SK-N-SH (cell line): ENCODE measurements around the gene ZNF282. TPM values are rescaled to one million over a fixed set of nuclear protein-coding genes. Genes with fewer than 3 reads are reported as not detected.

Experiments
- CTCF ChIA-PET: fragments of 300-600, 350-600 bp; formaldehyde crosslinking; extraction: SDS; loops from one replicate; lab custom pipeline; 2021; lab: Yijun Ruan, JAX
- POLR2A ChIA-PET: fragments of 350-600 bp; sonication (Branson Sonifier 250); formaldehyde crosslinking; extraction: SDS; loops from one replicate; lab custom pipeline; 2020; ENCODE audit warnings: antibody characterized with exemption, inconsistent platforms; lab: Yijun Ruan, JAX
- DNase-seq: peaks from one replicate; pipeline ENCODE4 v3.0.0; 2012
- H2AFZ ChIP-seq: fragments of 200-600 bp; sonication (generic); 2 replicates; pipeline ENCODE4 v1.8.1; 2016; ENCODE audit warnings: antibody characterized with exemption, mild to moderate bottlenecking, low read depth
- H3F3A ChIP-seq: fragments of 200-600 bp; sonication (generic); replicated peaks from 2 replicates; pipeline ENCODE3; 2016; ENCODE audit warnings: antibody characterized with exemption, mild to moderate bottlenecking; ENCODE audit not compliant: insufficient read depth
- H3K27ac ChIP-seq, 2 experiments: fragments of 200-500 bp in 1 of 2; fragments of 200-600 bp in 1 of 2; sonication (Bioruptor generic) in 1 of 2; sonication (generic), shearing (Covaris generic) in 1 of 2; 2 replicates each; pipeline versions ENCODE4 v1.5.1 to v1.6.1; 2014 to 2016; ENCODE audit warnings: low read depth in 2 of 2, inconsistent platforms in 1 of 2, low read length in 1 of 2, mild to moderate bottlenecking in 1 of 2, mixed read lengths in 1 of 2
- H3K27me3 ChIP-seq: fragments of 200-600 bp; sonication (generic), shearing (Covaris generic); 2 replicates; pipeline ENCODE4 v1.6.1; 2016; ENCODE audit warnings: mixed run types; ENCODE audit not compliant: insufficient read depth
- H3K36me3 ChIP-seq, 2 experiments: fragments of 200-500 bp in 1 of 2; fragments of 200-600 bp in 1 of 2; sonication (Bioruptor generic) in 1 of 2; sonication (generic) in 1 of 2; replicated peaks in 1 of 2; 2 replicates each; pipeline versions ENCODE3 to v1.5.1; 2014 to 2016; ENCODE audit warnings: low read length in 1 of 2, mild to moderate bottlenecking in 1 of 2; ENCODE audit not compliant: insufficient read depth in 2 of 2, control insufficient read depth in 1 of 2
- H3K4me1 ChIP-seq, 2 experiments: fragments of 200-500 bp in 1 of 2; fragments of 200-600 bp in 1 of 2; sonication (Bioruptor generic) in 1 of 2; sonication (generic), shearing (Covaris generic) in 1 of 2; 2 replicates each; pipeline versions ENCODE4 v1.5.1 to v1.6.1; 2014 to 2016; ENCODE audit warnings: low read depth in 1 of 2, low read length in 1 of 2, mixed run types in 1 of 2; ENCODE audit not compliant: insufficient read depth in 2 of 2, control insufficient read depth in 1 of 2
- H3K4me2 ChIP-seq: fragments of 200-600 bp; sonication (generic), shearing (Covaris generic); 2 replicates; pipeline ENCODE4 v1.6.1; 2017; ENCODE audit warnings: mixed run types
- H3K4me3 ChIP-seq, 2 experiments: fragments of 200-500 bp in 1 of 2; fragments of 200-600 bp in 1 of 2; sonication (Bioruptor generic) in 1 of 2; sonication (generic), shearing (Covaris generic) in 1 of 2; 2 replicates each; pipeline versions ENCODE4 v1.5.1 to v1.8.1; 2014 to 2016; ENCODE audit warnings: low read depth in 2 of 2, inconsistent platforms in 1 of 2, low read length in 1 of 2, mild to moderate bottlenecking in 1 of 2, mixed read lengths in 1 of 2, moderate library complexity in 1 of 2
- H3K79me2 ChIP-seq: fragments of 200-600 bp; sonication (generic); 2 replicates; pipeline ENCODE4 v1.8.1; 2017; ENCODE audit warnings: mild to moderate bottlenecking; ENCODE audit not compliant: insufficient read depth
- H3K9ac ChIP-seq: fragments of 200-600 bp; sonication (generic); 2 replicates; pipeline ENCODE4 v1.6.1; 2017; ENCODE audit warnings: mixed run types
- H3K9me2 ChIP-seq: fragments of 200-600 bp; sonication (generic); 2 replicates; pipeline ENCODE4 v1.6.1; 2017; ENCODE audit warnings: mixed run types
- H3K9me3 ChIP-seq: fragments of 200-600 bp; sonication (generic); 2 replicates; pipeline ENCODE4 v1.6.1; 2017; ENCODE audit warnings: mixed run types, mild to moderate bottlenecking, moderate library complexity
- H4K20me1 ChIP-seq: fragments of 200-600 bp; sonication (generic); 2 replicates; pipeline ENCODE4 v1.6.1; 2017; ENCODE audit warnings: mild to moderate bottlenecking, mixed run types; ENCODE audit not compliant: insufficient read depth
- CTCF ChIP-seq: fragments of 200-600 bp; sonication (generic); IDR thresholded peaks from 2 replicates; pipeline ENCODE4 v1.6.1; 2017; ENCODE audit warnings: antibody characterized with exemption, mild to moderate bottlenecking, moderate library complexity
- EP300 ChIP-seq, 2 experiments: IDR thresholded peaks; 2 replicates each; pipeline versions ENCODE4 v1.4.0 to v1.6.1; 2012; ENCODE audit warnings: borderline replicate concordance in 1 of 2, low read depth in 1 of 2, low read length in 1 of 2
- EZH2phosphoT487 ChIP-seq: fragments of 200-600 bp; sonication (generic); IDR thresholded peaks from 2 replicates; pipeline ENCODE4 v1.6.1; 2017; ENCODE audit warnings: low read depth, mixed run types, mild to moderate bottlenecking, antibody characterized with exemption, moderate library complexity, borderline replicate concordance
- FOXM1 ChIP-seq: IDR thresholded peaks from 2 replicates; pipeline ENCODE4 v1.4.0; 2012; ENCODE audit warnings: low read depth, mild to moderate bottlenecking
- GATA2 ChIP-seq: sonication (generic); formaldehyde crosslinking; IDR thresholded peaks from 2 replicates; pipeline ENCODE4 v1.5.0; 2020; ENCODE audit warnings: mild to moderate bottlenecking, missing genetic modification reagents
- NFIC ChIP-seq: IDR thresholded peaks from 2 replicates; pipeline ENCODE4 v1.4.0; 2012; ENCODE audit warnings: borderline replicate concordance
- PBX3 ChIP-seq: IDR thresholded peaks from 2 replicates; pipeline ENCODE4; 2012
- RCOR1 ChIP-seq: fragments of 150-350 bp; IDR thresholded peaks from 2 replicates; pipeline ENCODE4 v1.6.1; 2017; ENCODE audit warnings: antibody characterized with exemption, low read length
- TAF1 ChIP-seq: IDR thresholded peaks from 2 replicates; pipeline ENCODE4 v1.6.1; 2012; ENCODE audit warnings: low read depth, mild to moderate bottlenecking, low read length, moderate library complexity, borderline replicate concordance
- TEAD4 ChIP-seq: IDR thresholded peaks from 2 replicates; pipeline ENCODE4 v1.4.0; 2012; ENCODE audit warnings: mild to moderate bottlenecking, borderline replicate concordance; ENCODE audit not compliant: insufficient read depth
- USF1 ChIP-seq: IDR thresholded peaks from 2 replicates; pipeline ENCODE4 v1.4.0; 2012; ENCODE audit warnings: low read depth, borderline replicate concordance
- YY1 ChIP-seq: IDR thresholded peaks from 2 replicates; pipeline ENCODE4 v1.4.0; 2012; ENCODE audit warnings: low read depth, mild to moderate bottlenecking
- polyA plus RNA-seq, 3 experiments: library from polyadenylated mRNA; depleted of rRNA; stranded (reverse); fragments of >200 nt; gene quantifications; 2 replicates each; pipeline ENCODE4 v1.2.3, GENCODE V29; 2012

ZNF282 gene
- polyA plus RNA-seq, 1 of the 3 experiments (the other 2 are of a cell fraction): 17.9 TPM

GRCh38 chr7:149166630-149167352 lies 28.6 kb upstream of the ZNF282 start:
- peaks cover 20% of the 10 kb centered on the region for H3K79me2 ChIP-seq
- CTCF ChIA-PET: interaction anchor here (0.8 to 2.2 kb wide), 5 partner anchors 16 to 95 kb away, joined by 3 to 9 read pairs (median 6); partner anchors contain the start of genes ZNF282, ZNF398 and ZNF783
- no peak overlapping the region for H3K4me2 ChIP-seq
- H3K36me3 ChIP-seq: peaks cover 38 to 79% of the 10 kb centered on the region in 2 experiments
- no peak for DNase-seq
- no peaks in the 10 kb centered on the region for H3K27me3 ChIP-seq
- H4K20me1 ChIP-seq: no peaks in the 10 kb centered on the region
- no peak overlapping the region for H3K27ac ChIP-seq
- H3K9me2 ChIP-seq: no peaks in the 10 kb centered on the region
- no peak overlapping the region for H2AFZ ChIP-seq
- H3F3A ChIP-seq: peaks cover 6% of the 10 kb centered on the region
- no peaks in the 10 kb centered on the region for H3K9me3 ChIP-seq
- POLR2A ChIA-PET: no interaction called here
- TF ChIP-seq EP300 (IDR thresholded peaks at IDR 0.05; ENCODE audit: borderline replicate concordance in 1 of 2, low read depth in 1 of 2, low read length in 1 of 2) (no peak), FOXM1 (no peak), TEAD4 (no peak), NFIC (no peak), YY1 (no peak), RCOR1 (no peak), USF1 (no peak), PBX3 (no peak), GATA2 (CRISPR knock-in tag) (no peak), CTCF (no peak), TAF1 (no peak), EZH2phosphoT487 (no peak)
- H3K9ac ChIP-seq: no peak overlapping the region
- H3K4me3 ChIP-seq: no peak overlapping the region
- H3K4me1 ChIP-seq: no peaks in the 10 kb centered on the region
